ENCODE results near the gene ECE1. TPM values are rescaled to one million over a fixed set of nuclear protein-coding genes. Genes with fewer than 3 reads are reported as not detected.
A peak's percentile ranks its signal among the peaks of the same experiment; 100 is the strongest.

ECE1 gene
- total and polyA plus RNA-seq, 2 of the 4 experiments (the other 2 are of a cell fraction) = 61.8 to 124 TPM

DNA sequence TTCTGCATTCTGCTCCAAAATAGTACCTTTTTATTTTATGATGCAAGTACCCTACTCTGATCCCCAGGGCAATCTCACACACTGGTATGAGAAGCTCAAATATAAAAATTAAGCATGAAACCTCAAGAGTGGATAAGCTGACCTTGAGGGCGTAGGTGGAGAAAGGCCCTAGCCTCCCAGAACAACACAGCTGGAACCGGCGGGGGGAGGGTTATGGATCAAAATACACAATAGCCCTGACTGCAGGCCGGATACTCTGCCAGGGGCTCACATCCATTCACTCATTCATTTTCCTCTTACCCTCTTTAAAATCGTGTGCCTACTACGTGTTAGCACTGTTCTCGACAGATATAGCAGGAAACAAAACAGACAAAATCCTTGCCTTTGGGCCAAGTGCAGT lies 32.8 kb upstream of the ECE1 start:
- DNase-seq = no peak
- ATAC-seq (ENCODE audit: low read depth) = no peak
- dilution Hi-C loops (cut with HindIII; ENCODE audit: low sequenced_read_pairs, unreplicated experiment) = no loop called here

More for the DNA sequence above, 32.8 kb upstream of the ECE1 start:
- Histone ChIP-seq H3K4ac (ENCODE audit: low read depth, low read length) (peak overlapping the region; percentile 94), H3K36me3 (ENCODE audit: control insufficient read depth, insufficient read depth, low read length) (peaks cover under 1% of the 10 kb centered on the region), H3K27me3 (ENCODE audit: control insufficient read depth, insufficient read depth, low read length) (no peaks in the 10 kb centered on the region), H3K4me3 (ENCODE audit: insufficient read depth, low read depth, low read length) (no peak overlapping the region), H4K5ac (ENCODE audit: low read depth, low read length) (peak overlapping the region; percentile 17; the same call in 1 of the 2 replicates), H3K14ac (replicated peaks; ENCODE audit: low read depth, low read length) (peak overlapping the region; percentile 69; the same call in 1 of the 2 replicates), H2BK5ac (ENCODE audit: low read depth, low read length, poor library complexity, severe bottlenecking) (peak overlapping the region; percentile 69), H2BK20ac (ENCODE audit: low read depth, low read length) (peak overlapping the region; percentile 86), H4K91ac (ENCODE audit: insufficient read depth, low read depth, low read length) (peak overlapping the region; percentile 91), H3K9me1 (ENCODE audit: insufficient read depth, low read length) (peaks cover 43% of the 10 kb centered on the region), H2AK9ac (replicated peaks; ENCODE audit: low read depth, low read length, poor library complexity) (peak overlapping the region; percentile 42), H2AFZ (replicated peaks; ENCODE audit: low read length, poor library complexity) (no peak overlapping the region), H3K56ac (ENCODE audit: extremely low read depth, insufficient read depth, low read length) (0 out of 2 replicates have a peak overlapping the region, but pooled peaks have one; percentile 12), H3K79me1 (ENCODE audit: low read depth in 1 of 2, low read length in 2 of 2) (peaks cover 57 to 94% of the 10 kb centered on the region in 2 experiments), H3K9ac (ENCODE audit: low read depth, low read length) (no peak overlapping the region), H2BK120ac (ENCODE audit: low read depth, low read length) (peak overlapping the region; percentile 82), H2AK5ac (ENCODE audit: low read depth, low read length) (peak overlapping the region; percentile 85), H4K20me1 (ENCODE audit: insufficient read depth, low read length) (0 out of 2 replicates have a peak, but pooled peaks cover 7% of the 10 kb centered on the region), H3K18ac (ENCODE audit: low read depth, low read length) (peak overlapping the region; percentile 31), H3K4me2 (ENCODE audit: low read depth, low read length) (no peak overlapping the region), H2BK15ac (ENCODE audit: low read depth, low read length) (peak overlapping the region; percentile 93; the same call in 1 of the 3 replicates), H3K9me3 (ENCODE audit: control insufficient read depth, insufficient read depth, low read length) (no peaks in the 10 kb centered on the region), H3K4me1 (ENCODE audit: control insufficient read depth, insufficient read depth, low read length) (peaks cover 81% of the 10 kb centered on the region), H3K23ac (ENCODE audit: low read depth, low read length) (peak overlapping the region; percentile 58; the same call in 1 of the 2 replicates), H4K8ac (ENCODE audit: low read depth in 2 of 2, low read length in 2 of 2) (peak overlapping the region; percentile 74 to 87; a peak in 3 of 4 replicates), H3K27ac (ENCODE audit: insufficient read depth, low read length) (peak overlapping the region; percentile 60)
- BruUV-seq (replicated peaks) = no TSS peak
- in situ Hi-C loops (cut with MboI; ENCODE audit: low sequenced_read_pairs) (no loop called here), intact Hi-C loops (cut with micrococcal nuclease) (no loop called here)
- TF ChIP-seq MAFK (IDR thresholded peaks at IDR 0.05; ENCODE audit: low read depth, low read length) (no peak), SMC3 (IDR thresholded peaks at IDR 0.05; ENCODE audit: low read depth, low read length) (no peak), RAD21 (IDR thresholded peaks at IDR 0.05; ENCODE audit: low read length) (no peak), MXI1 (IDR thresholded peaks at IDR 0.05; ENCODE audit: borderline replicate concordance, low read depth, low read length) (no peak), RFX5 (IDR thresholded peaks at IDR 0.05; ENCODE audit: low read depth, low read length) (no peak), RCOR1 (IDR thresholded peaks at IDR 0.05; ENCODE audit: insufficient replicate concordance, low read length) (no peak)
- ChIA-PET CTCF (no interaction called here), POLR2A (ENCODE audit: unreplicated experiment) (no interaction called here)
- WGBS, 2 experiments (ENCODE audit: extremely low coverage in 2 of 2, insufficient read length in 1 of 2) = 59% methylated on average over 3 of the region's 7 CpGs; no CpG with 5 or more reads in 1 of the 2 experiments

Measured in IMR-90 (cell line).